Neural crest cell (in vitro differentiated cells): ENCODE measurements around the gene SLC38A10. TPM values are rescaled to one million over a fixed set of nuclear protein-coding genes. Genes with fewer than 3 reads are reported as not detected.

Source experiments
- DNase-seq: peaks from one replicate; pipeline ENCODE4 v3.0.0; 2021; ENCODE audit warnings: low read depth, mixed read lengths, low spot score
- H3K27ac Mint-ChIP-seq: one replicate; pipeline ENCODE4 v1.8.0; 2021; ENCODE audit warnings: mild to moderate bottlenecking, mixed read lengths; ENCODE audit not compliant: unreplicated experiment
- H3K27me3 Mint-ChIP-seq: 2 replicates; pipeline ENCODE4 v1.8.0; 2021; ENCODE audit warnings: low read depth, mild to moderate bottlenecking, mixed read lengths
- H3K36me3 Mint-ChIP-seq: 2 replicates; pipeline ENCODE4 v1.8.0; 2021; ENCODE audit warnings: low read depth, mild to moderate bottlenecking, mixed read lengths
- H3K4me1 Mint-ChIP-seq: 2 replicates; pipeline ENCODE4 v1.8.0; 2021; ENCODE audit warnings: mixed read lengths
- H3K4me3 Mint-ChIP-seq: one replicate; pipeline ENCODE4 v1.8.0; 2021; ENCODE audit warnings: mild to moderate bottlenecking, mixed read lengths
- H3K9me3 Mint-ChIP-seq: 2 replicates; pipeline ENCODE4 v1.8.0; 2021; ENCODE audit warnings: mixed read lengths
- CTCF ChIP-seq: fragments of 200-600 bp; sonication (generic); conservative IDR thresholded peaks from 2 replicates; pipeline ENCODE4 v1.5.0; 2021; ENCODE audit warnings: antibody characterized with exemption, mild to moderate bottlenecking
- total RNA-seq: library from RNA; stranded (reverse); gene quantifications from 2 replicates; pipeline ENCODE4 v1.2.1, GENCODE V29; 2021

The SLC38A10 gene
- total RNA-seq, 1 donor from 2014 or later, result 63.3 TPM

GRCh38 chr17:81292450-81292849, 2.7 kb downstream of the SLC38A10 start:
- peak overlapping the region; percentile 31 for H3K4me3 Mint-ChIP-seq
- no peaks in the 10 kb centered on the region for H3K36me3 Mint-ChIP-seq
- no peaks in the 10 kb centered on the region for H3K9me3 Mint-ChIP-seq
- H3K27me3 Mint-ChIP-seq, result no peaks in the 10 kb centered on the region
- no peak for TF ChIP-seq CTCF
- H3K4me1 Mint-ChIP-seq, result peaks cover 22% of the 10 kb centered on the region
- no peak for DNase-seq
- H3K27ac Mint-ChIP-seq, result no peak overlapping the region

GRCh38 chr17:81291662-81292061, 3.4 kb downstream of the SLC38A10 start:
- no peaks in the 10 kb centered on the region for H3K36me3 Mint-ChIP-seq
- H3K4me3 Mint-ChIP-seq, result peak overlapping the region; percentile 78
- no peaks in the 10 kb centered on the region for H3K9me3 Mint-ChIP-seq
- no peaks in the 10 kb centered on the region for H3K27me3 Mint-ChIP-seq
- peaks cover 22% of the 10 kb centered on the region for H3K4me1 Mint-ChIP-seq
- DNase-seq, result peak; percentile 50
- peak; percentile 81 for TF ChIP-seq CTCF
- H3K27ac Mint-ChIP-seq, result peak overlapping the region; percentile 37

GRCh38 chr17:81290230-81290629, 4.9 kb downstream of the SLC38A10 start:
- H3K27ac Mint-ChIP-seq, result no peak overlapping the region
- TF ChIP-seq CTCF, result no peak
- H3K36me3 Mint-ChIP-seq, result no peaks in the 10 kb centered on the region

GRCh38 chr17:81289627-81290026, 5.5 kb downstream of the SLC38A10 start:
- H3K27ac Mint-ChIP-seq, result no peak overlapping the region
- no peak overlapping the region for H3K4me3 Mint-ChIP-seq
- H3K9me3 Mint-ChIP-seq, result no peaks in the 10 kb centered on the region
- no peak for DNase-seq
- H3K4me1 Mint-ChIP-seq, result peaks cover 24% of the 10 kb centered on the region
- TF ChIP-seq CTCF, result no peak
- no peaks in the 10 kb centered on the region for H3K36me3 Mint-ChIP-seq
- no peaks in the 10 kb centered on the region for H3K27me3 Mint-ChIP-seq

More at GRCh38 chr17:81290230-81290629, 4.9 kb downstream of the SLC38A10 start:
- no peak for DNase-seq
- Mint-ChIP-seq H3K4me1 (peaks cover 19% of the 10 kb centered on the region), H3K4me3 (no peak overlapping the region), H3K27me3 (no peaks in the 10 kb centered on the region), H3K9me3 (no peaks in the 10 kb centered on the region)

GRCh38 chr17:81288715-81289114, 6.4 kb downstream of the SLC38A10 start:
- no peak overlapping the region for H3K4me3 Mint-ChIP-seq
- DNase-seq, result no peak
- no peaks in the 10 kb centered on the region for H3K27me3 Mint-ChIP-seq
- TF ChIP-seq CTCF, result no peak
- no peaks in the 10 kb centered on the region for H3K9me3 Mint-ChIP-seq
- peaks cover 15% of the 10 kb centered on the region for H3K4me1 Mint-ChIP-seq
- H3K36me3 Mint-ChIP-seq, result no peaks in the 10 kb centered on the region
- no peak overlapping the region for H3K27ac Mint-ChIP-seq
